ENCODE data around the gene PLB1. TPM values are rescaled to one million over a fixed set of nuclear protein-coding genes. Genes with fewer than 3 reads are reported as not detected.

Gene PLB1
- total RNA-seq, 5 donors from 2014 or later (not counting 1 experiment from before 2014, with no cell fraction given), result 0.07 to 2.5 (median 0.58) TPM

- POLR2A ChIA-PET, result interaction anchor here in 1 of 2 donors (0.7 kb wide), 1 partner anchor 433 kb away, joined by 3 read pairs; no protein-coding TSS in a partner anchor
- Histone ChIP-seq H3K4me3 (ENCODE audit: control insufficient read depth in 1 of 2, extremely low read depth in 1 of 2, low read length in 1 of 2) (no peak overlapping the region), H3K4me1 (ENCODE audit: control insufficient read depth in 1 of 2, extremely low read depth in 1 of 2, insufficient read depth in 2 of 2, low read length in 2 of 2) (peaks cover 0 to 2% of the 10 kb centered on the region in 2 experiments), H3K27ac (ENCODE audit: low read length) (no peak overlapping the region), H3K9me3 (no peaks in the 10 kb centered on the region), H3K27me3 (replicated peaks in 1 of 2; ENCODE audit: control insufficient read depth in 2 of 2, extremely low read depth in 1 of 2, insufficient read depth in 2 of 2, low read length in 1 of 2) (no peaks in the 10 kb centered on the region), H3K36me3 (ENCODE audit: control insufficient read depth in 2 of 2, extremely low read depth in 1 of 2, insufficient read depth in 1 of 2, low read length in 1 of 2) (no peaks in the 10 kb centered on the region)
- Mint-ChIP-seq H3K36me3 (no peaks in the 10 kb centered on the region), H3K27me3 (peaks cover 2 to 4% of the 10 kb centered on the region in 2 donors), H3K27ac (no peak overlapping the region), H3K9me3 (peaks cover 5 to 14% (median 14%) of the 10 kb centered on the region in 3 donors), H3K4me1 (peaks cover 0 to 5% (median 0%) of the 10 kb centered on the region in 3 donors), H3K4me3 (no peak overlapping the region)
- 50% methylated on average over 4 of the region's 4 CpGs for WGBS (ENCODE audit: insufficient coverage)
- CTCF ChIA-PET, result no interaction called here
- ATAC-seq (replicated peaks in 1 of 4) (no peak), DNase-seq (no peak)
These were observed 32.0 kb upstream of the PLB1 start for GRCh38 chr2:28463893-28464292.

DNA sequence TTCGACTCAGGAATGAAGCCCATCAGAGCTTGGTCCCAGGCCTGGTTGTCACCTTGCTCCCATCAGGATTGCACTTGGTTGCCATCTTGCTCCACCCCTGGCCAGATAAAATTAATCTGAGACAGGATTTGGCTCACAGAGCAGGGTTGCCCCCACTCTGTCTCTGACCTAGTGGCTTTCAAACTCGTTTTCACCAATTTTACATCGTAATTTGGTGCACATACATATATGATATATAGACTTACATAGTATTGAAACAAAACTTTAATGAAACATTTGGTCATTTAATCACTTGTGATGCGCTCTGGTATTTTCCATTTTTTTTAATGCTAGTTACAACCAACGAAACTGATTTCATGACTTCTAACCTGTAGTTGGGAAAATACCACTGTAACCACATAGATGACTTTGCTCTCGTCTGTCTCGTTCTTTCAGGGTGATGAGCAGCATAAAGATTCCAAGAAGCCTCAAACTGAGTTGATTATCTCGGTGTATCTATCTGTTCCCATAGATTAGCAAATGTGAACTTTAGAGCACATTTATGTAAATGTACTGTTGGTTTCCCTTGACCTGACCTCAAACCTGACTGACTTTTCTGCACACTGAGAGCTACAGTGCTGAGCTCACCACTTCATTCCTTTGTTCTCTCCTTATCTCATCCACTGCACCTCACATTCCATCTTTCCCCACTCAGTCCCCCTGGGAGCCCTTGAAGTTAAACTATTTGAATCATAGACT is 30.5 kb upstream of the PLB1 start:
- Mint-ChIP-seq H3K4me3 (no peak overlapping the region), H3K9me3 (peaks cover 5 to 14% (median 14%) of the 10 kb centered on the region in 3 donors)
- CTCF ChIA-PET, result no interaction called here

DNA sequence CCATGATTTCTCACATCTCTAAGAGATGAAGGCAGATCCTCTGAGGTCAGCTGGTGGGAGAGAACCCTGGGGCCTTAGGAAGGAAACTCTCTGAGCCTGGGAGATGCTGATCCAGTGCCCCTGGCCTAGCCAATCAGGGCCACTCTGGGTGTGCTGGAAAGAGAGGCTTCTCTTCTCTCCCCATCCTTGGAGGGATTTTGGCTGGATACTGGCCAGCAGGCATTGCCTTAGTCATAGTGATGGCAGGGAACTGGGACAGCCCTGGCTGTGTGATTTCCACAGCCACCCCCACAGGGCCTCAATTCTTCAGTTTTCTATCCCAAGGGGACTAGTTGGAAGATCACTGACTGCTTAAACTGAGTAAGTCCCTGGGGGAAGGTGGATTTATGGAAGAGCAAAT is 26.6 kb upstream of the PLB1 start:
- no peak overlapping the region for H3K27ac ChIP-seq (ENCODE audit: low read length)
- no peaks in the 10 kb centered on the region for H3K9me3 ChIP-seq
- H3K27ac Mint-ChIP-seq, result no peak overlapping the region
- ATAC-seq (replicated peaks in 1 of 4) (no peak), DNase-seq (no peak)
- H3K4me1 ChIP-seq (ENCODE audit: control insufficient read depth in 1 of 2, extremely low read depth in 1 of 2, insufficient read depth in 2 of 2, low read length in 2 of 2), result peaks cover 3 to 5% of the 10 kb centered on the region in 2 experiments
- peaks cover 0 to 2% of the 10 kb centered on the region in 2 experiments for H3K27me3 ChIP-seq (replicated peaks in 1 of 2; ENCODE audit: control insufficient read depth in 2 of 2, extremely low read depth in 1 of 2, insufficient read depth in 2 of 2, low read length in 1 of 2)
- no peak overlapping the region for H3K4me3 ChIP-seq (ENCODE audit: control insufficient read depth in 1 of 2, extremely low read depth in 1 of 2, low read length in 1 of 2)
- H3K27me3 Mint-ChIP-seq, result no peaks in the 10 kb centered on the region
- POLR2A ChIA-PET, result no interaction called here
- CTCF ChIA-PET, result no interaction called here
- peak overlapping the region in 1 of 3 donors; percentile 37 for H3K4me3 Mint-ChIP-seq
- no peaks in the 10 kb centered on the region for H3K36me3 Mint-ChIP-seq
- H3K4me1 Mint-ChIP-seq, result peaks cover 13 to 24% (median 24%) of the 10 kb centered on the region in 3 donors
- no peaks in the 10 kb centered on the region for H3K36me3 ChIP-seq (ENCODE audit: control insufficient read depth in 2 of 2, extremely low read depth in 1 of 2, insufficient read depth in 1 of 2, low read length in 1 of 2)
- H3K9me3 Mint-ChIP-seq, result no peaks in the 10 kb centered on the region

More for the DNA sequence above, 30.5 kb upstream of the PLB1 start:
- H3K27me3 Mint-ChIP-seq, result peaks cover 2 to 4% of the 10 kb centered on the region in 2 donors
- 83% methylated on average over 1 of the region's 8 CpGs for WGBS (ENCODE audit: insufficient coverage)
- Histone ChIP-seq H3K4me1 (ENCODE audit: control insufficient read depth in 1 of 2, extremely low read depth in 1 of 2, insufficient read depth in 2 of 2, low read length in 2 of 2) (peaks cover 3 to 5% of the 10 kb centered on the region in 2 experiments), H3K36me3 (ENCODE audit: control insufficient read depth in 2 of 2, extremely low read depth in 1 of 2, insufficient read depth in 1 of 2, low read length in 1 of 2) (no peaks in the 10 kb centered on the region), H3K27me3 (replicated peaks in 1 of 2; ENCODE audit: control insufficient read depth in 2 of 2, extremely low read depth in 1 of 2, insufficient read depth in 2 of 2, low read length in 1 of 2) (no peaks in the 10 kb centered on the region), H3K9me3 (no peaks in the 10 kb centered on the region), H3K27ac (ENCODE audit: low read length) (no peak overlapping the region), H3K4me3 (ENCODE audit: control insufficient read depth in 1 of 2, extremely low read depth in 1 of 2, low read length in 1 of 2) (no peak overlapping the region)
- H3K27ac Mint-ChIP-seq, result peak overlapping the region in 1 of 2 donors; percentile 17
- no peak for DNase-seq
- POLR2A ChIA-PET, result no interaction called here
- H3K4me1 Mint-ChIP-seq, result peaks cover 5 to 13% (median 12%) of the 10 kb centered on the region in 3 donors
- ATAC-seq (replicated peaks in 1 of 4), result peak in 2 of 4 experiments; percentile 15 to 33
- no peaks in the 10 kb centered on the region for H3K36me3 Mint-ChIP-seq

- no peaks in the 10 kb centered on the region for H3K36me3 Mint-ChIP-seq
- 53% methylated on average over 2 of the region's 4 CpGs for WGBS (ENCODE audit: insufficient coverage)
- no peak for ATAC-seq (replicated peaks in 1 of 4)
- DNase-seq, result no peak
- Histone ChIP-seq H3K36me3 (ENCODE audit: control insufficient read depth in 2 of 2, extremely low read depth in 1 of 2, insufficient read depth in 1 of 2, low read length in 1 of 2) (no peaks in the 10 kb centered on the region), H3K27ac (ENCODE audit: low read length) (no peak overlapping the region), H3K9me3 (no peaks in the 10 kb centered on the region), H3K4me1 (ENCODE audit: control insufficient read depth in 1 of 2, extremely low read depth in 1 of 2, insufficient read depth in 2 of 2, low read length in 2 of 2) (peaks cover 3 to 5% of the 10 kb centered on the region in 2 experiments), H3K27me3 (replicated peaks in 1 of 2; ENCODE audit: control insufficient read depth in 2 of 2, extremely low read depth in 1 of 2, insufficient read depth in 2 of 2, low read length in 1 of 2) (peaks cover 0 to 2% of the 10 kb centered on the region in 2 experiments), H3K4me3 (ENCODE audit: control insufficient read depth in 1 of 2, extremely low read depth in 1 of 2, low read length in 1 of 2) (no peak overlapping the region)
- H3K27ac Mint-ChIP-seq, result no peak overlapping the region
- peak overlapping the region in 1 of 3 donors; percentile 37 for H3K4me3 Mint-ChIP-seq
- ChIA-PET POLR2A (no interaction called here), CTCF (no interaction called here)
- no peaks in the 10 kb centered on the region for H3K9me3 Mint-ChIP-seq
- H3K4me1 Mint-ChIP-seq, result peaks cover 13 to 24% (median 24%) of the 10 kb centered on the region in 3 donors
- H3K27me3 Mint-ChIP-seq, result peaks cover 0 to 3% of the 10 kb centered on the region in 2 donors
These were observed 25.8 kb upstream of the PLB1 start for GRCh38 chr2:28469947-28470535.

DNA sequence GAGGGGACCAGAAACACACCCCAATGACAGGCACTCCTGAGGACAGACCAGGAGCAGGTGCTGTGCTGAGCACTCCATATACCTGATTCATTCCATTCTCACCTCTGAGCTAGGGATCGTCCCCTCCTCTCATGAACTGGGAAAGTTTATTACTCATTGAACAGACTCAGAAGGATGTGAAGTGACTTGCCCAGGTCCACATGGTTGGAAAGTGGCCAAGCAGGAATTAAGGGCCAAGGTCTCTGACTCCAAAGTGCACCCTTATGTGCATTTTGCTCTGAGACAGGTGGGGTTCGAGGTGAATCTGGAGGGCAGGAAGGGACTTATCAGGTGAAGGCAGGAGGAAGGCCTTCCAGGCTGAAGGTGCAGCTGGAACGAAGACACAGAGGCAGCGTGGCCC is 25.1 kb upstream of the PLB1 start:
- no peak overlapping the region for H3K4me3 Mint-ChIP-seq
- no peaks in the 10 kb centered on the region for H3K36me3 ChIP-seq (ENCODE audit: control insufficient read depth in 2 of 2, extremely low read depth in 1 of 2, insufficient read depth in 1 of 2, low read length in 1 of 2)
- H3K4me1 Mint-ChIP-seq, result peaks cover 13 to 24% (median 20%) of the 10 kb centered on the region in 3 donors
- H3K27ac Mint-ChIP-seq, result no peak overlapping the region
- DNase-seq, result no peak
- ATAC-seq (replicated peaks in 1 of 4), result no peak
- 83% methylated on average over 3 of the region's 4 CpGs for WGBS (ENCODE audit: insufficient coverage)
- H3K27me3 Mint-ChIP-seq, result peaks cover 0 to 3% of the 10 kb centered on the region in 2 donors
- H3K27ac ChIP-seq (ENCODE audit: low read length), result no peak overlapping the region
- H3K4me3 ChIP-seq (ENCODE audit: control insufficient read depth in 1 of 2, extremely low read depth in 1 of 2, low read length in 1 of 2), result no peak overlapping the region
- ChIA-PET CTCF (no interaction called here), POLR2A (interaction anchor here in 1 of 2 donors (0.6 kb wide), 1 partner anchor 202 kb away, joined by 6 read pairs; no protein-coding TSS in a partner anchor)
- peaks cover 3 to 5% of the 10 kb centered on the region in 2 experiments for H3K4me1 ChIP-seq (ENCODE audit: control insufficient read depth in 1 of 2, extremely low read depth in 1 of 2, insufficient read depth in 2 of 2, low read length in 2 of 2)
- no peaks in the 10 kb centered on the region for H3K36me3 Mint-ChIP-seq
- H3K9me3 ChIP-seq, result no peaks in the 10 kb centered on the region
- H3K27me3 ChIP-seq (replicated peaks in 1 of 2; ENCODE audit: control insufficient read depth in 2 of 2, extremely low read depth in 1 of 2, insufficient read depth in 2 of 2, low read length in 1 of 2), result peaks cover 0 to 2% of the 10 kb centered on the region in 2 experiments
- H3K9me3 Mint-ChIP-seq, result no peaks in the 10 kb centered on the region

- Mint-ChIP-seq H3K4me3 (no peak overlapping the region), H3K27ac (no peak overlapping the region), H3K27me3 (peaks cover 0 to 3% of the 10 kb centered on the region in 2 donors), H3K9me3 (no peaks in the 10 kb centered on the region), H3K36me3 (no peaks in the 10 kb centered on the region), H3K4me1 (peaks cover 13 to 24% (median 19%) of the 10 kb centered on the region in 3 donors)
- H3K9me3 ChIP-seq, result no peaks in the 10 kb centered on the region
- H3K4me1 ChIP-seq (ENCODE audit: control insufficient read depth in 1 of 2, extremely low read depth in 1 of 2, insufficient read depth in 2 of 2, low read length in 2 of 2), result peaks cover 3 to 5% of the 10 kb centered on the region in 2 experiments
- no peak overlapping the region for H3K27ac ChIP-seq (ENCODE audit: low read length)
- DNase-seq (no peak), ATAC-seq (replicated peaks in 1 of 4) (no peak)
- ChIA-PET CTCF (no interaction called here), POLR2A (interaction anchor here in 1 of 2 donors (0.6 kb wide), 1 partner anchor 202 kb away, joined by 6 read pairs; no protein-coding TSS in a partner anchor)
- H3K4me3 ChIP-seq (ENCODE audit: control insufficient read depth in 1 of 2, extremely low read depth in 1 of 2, low read length in 1 of 2), result no peak overlapping the region
- no peaks in the 10 kb centered on the region for H3K36me3 ChIP-seq (ENCODE audit: control insufficient read depth in 2 of 2, extremely low read depth in 1 of 2, insufficient read depth in 1 of 2, low read length in 1 of 2)
- peaks cover 0 to 3% of the 10 kb centered on the region in 2 experiments for H3K27me3 ChIP-seq (replicated peaks in 1 of 2; ENCODE audit: control insufficient read depth in 2 of 2, extremely low read depth in 1 of 2, insufficient read depth in 2 of 2, low read length in 1 of 2)
- 91% methylated on average over 5 of the region's 5 CpGs for whole genome bisulfite sequencing (ENCODE audit: insufficient coverage)
These were observed 24.6 kb upstream of the PLB1 start for GRCh38 chr2:28471214-28471613.

All from T-cell (primary cell).